Left ventricle myocardium superior (tissue), 1 donor: ENCODE measurements around the gene FAM53B. TPM values are rescaled to one million over a fixed set of nuclear protein-coding genes. Genes with fewer than 3 reads are reported as not detected.

Experiments used
- ATAC-seq: fragments of 200-7000 bp; cut with Tn5 transposase; one replicate; pipeline ENCODE4 v1.9.1; 2020; ENCODE audit warnings: mild to moderate bottlenecking, moderate library complexity
- DNase-seq: peaks from one replicate; pipeline ENCODE4 v3.0.0-alpha.2; 2020
- intact Hi-C: fragments of 100-400 bp; cut with micrococcal nuclease; formaldehyde crosslinking; loops from one replicate; pipeline ENCODE4 v1.11.0; 2022
- total RNA-seq: library from RNA; stranded (reverse); fragmentation: NEBNext Ultra II Directional; extraction: Animal tissue kit (Norgen Biotek cat#: 25700); gene quantifications from one replicate; pipeline ENCODE4 v1.2.1, GENCODE V29; 2021
- donor health status: DM: no; HTN: yes; CAD: no; lungs with severe emphysema.

FAM53B gene
- total RNA-seq, 1 donor from 2014 or later: 45.3 TPM

- peak; percentile 51 for ATAC-seq
- DNase-seq: peak; percentile 78
- intact Hi-C loops: no loop called here
Observed at GRCh38 chr10:124732931-124733570, 11.1 kb downstream of the FAM53B start.

- intact Hi-C loops: no loop called here
- DNase-seq (no peak), ATAC-seq (no peak)
Observed at GRCh38 chr10:124731551-124731950, 12.6 kb downstream of the FAM53B start.

- ATAC-seq: no peak
- DNase-seq: no peak
- intact Hi-C loops: no loop called here
Observed at GRCh38 chr10:124730790-124731189, 13.4 kb downstream of the FAM53B start.

GRCh38 chr10:124728830-124729661 is 15.1 kb downstream of the FAM53B start:
- ATAC-seq (no peak), DNase-seq (no peak)
- intact Hi-C loops: no loop called here

GRCh38 chr10:124728071-124728829 is 15.9 kb downstream of the FAM53B start:
- DNase-seq: peak; percentile 49
- intact Hi-C loops: no loop called here
- peak; percentile 57 for ATAC-seq

- intact Hi-C loops: no loop called here
- no peak for ATAC-seq
- DNase-seq: no peak
Observed at GRCh38 chr10:124727361-124727960, 16.7 kb downstream of the FAM53B start.

GRCh38 chr10:124725791-124726190 is 18.4 kb downstream of the FAM53B start:
- ATAC-seq: no peak
- no peak for DNase-seq
- intact Hi-C loops: no loop called here

- no peak for DNase-seq
- intact Hi-C loops: no loop called here
- no peak for ATAC-seq
Observed at GRCh38 chr10:124725171-124725631, 19.0 kb downstream of the FAM53B start.

- intact Hi-C loops: no loop called here
- no peak for ATAC-seq
- DNase-seq: no peak
Observed at GRCh38 chr10:124724279-124725027, 19.7 kb downstream of the FAM53B start.

- no peak for DNase-seq
- intact Hi-C loops: no loop called here
- no peak for ATAC-seq
Observed at GRCh38 chr10:124723826-124724225, 20.4 kb downstream of the FAM53B start.

- peak; percentile 60 for ATAC-seq
- peak; percentile 75 for DNase-seq
- intact Hi-C loops: no loop called here
Observed at GRCh38 chr10:124722798-124723783, 21.1 kb downstream of the FAM53B start.

GRCh38 chr10:124721330-124722045 is 22.7 kb downstream of the FAM53B start:
- intact Hi-C loops: no loop called here
- DNase-seq (peak; percentile 71), ATAC-seq (peak; percentile 81)

- intact Hi-C loops: no loop called here
- peak; percentile 32 for ATAC-seq
Observed at GRCh38 chr10:124719213-124719851, 24.8 kb downstream of the FAM53B start.

GRCh38 chr10:124717911-124718741 is 26.1 kb downstream of the FAM53B start:
- DNase-seq (no peak), ATAC-seq (peak; percentile 15)
- intact Hi-C loops: no loop called here

More at GRCh38 chr10:124719213-124719851, 24.8 kb downstream of the FAM53B start:
- peak; percentile 60 for DNase-seq

- no peak for DNase-seq
- intact Hi-C loops: no loop called here
- no peak for ATAC-seq
Observed at GRCh38 chr10:124717041-124717757, 27.0 kb downstream of the FAM53B start.
